GM23338 (cell line): Measurements from ENCODE around the gene LHX8.

ENCODE experiments used
- CREB1 ChIP-seq: fragments of 250-450 bp; sonication (Bioruptor Pico); IDR thresholded peaks from 2 replicates; pipeline ENCODE4 v1.5.0; 2020; ENCODE audit warnings: low read depth, mild to moderate bottlenecking, moderate library complexity
- EZH2 ChIP-seq: fragments of 200-600 bp; sonication (generic); IDR thresholded peaks from one replicate; pipeline ENCODE4 v1.8.0; 2017; ENCODE audit warnings: antibody characterized with exemption, mild to moderate bottlenecking, low read depth; ENCODE audit not compliant: unreplicated experiment
- EZH2phosphoT487 ChIP-seq: fragments of 200-600 bp; sonication (generic); IDR thresholded peaks from one replicate; pipeline ENCODE4 v1.8.1; 2018; ENCODE audit warnings: antibody characterized with exemption; ENCODE audit not compliant: unreplicated experiment
- JUNB ChIP-seq: IDR thresholded peaks from one replicate; pipeline ENCODE4 v1.6.1; 2016; ENCODE audit warnings: antibody characterized with exemption; ENCODE audit not compliant: unreplicated experiment
- NANOG ChIP-seq: IDR thresholded peaks from 2 replicates; pipeline ENCODE4 v1.6.1; 2016; ENCODE audit warnings: antibody characterized with exemption, borderline replicate concordance
- POLR2AphosphoS5 ChIP-seq: IDR thresholded peaks from 2 replicates; pipeline ENCODE4 v1.6.1; 2016; ENCODE audit warnings: antibody characterized with exemption, low read depth
- STAT1 ChIP-seq: IDR thresholded peaks from one replicate; pipeline ENCODE4 v1.6.1; 2016; ENCODE audit warnings: antibody characterized with exemption; ENCODE audit not compliant: unreplicated experiment
- ZNF114 ChIP-seq: fragments of 250-450 bp; sonication (Bioruptor Pico); IDR thresholded peaks from 2 replicates; pipeline ENCODE4 v1.5.0; 2020; ENCODE audit warnings: mild to moderate bottlenecking, moderate library complexity
- ZNF331 ChIP-seq: fragments of 250-450 bp; sonication (Bioruptor Pico); IDR thresholded peaks from 2 replicates; pipeline ENCODE4 v1.5.0; 2020; ENCODE audit warnings: low read depth, mild to moderate bottlenecking, moderate library complexity
- TF ChIP-seq, protein P1 (sequence below), 2 experiments: fragments of 200-600 bp in 1 of 2; sonication (generic) in 1 of 2; conservative IDR thresholded peaks; 2 replicates each; pipeline versions ENCODE4 v1.5.1 to v1.6.1; 2016 to 2017; ENCODE audit warnings: antibody characterized with exemption in 2 of 2, low read depth in 2 of 2, mild to moderate bottlenecking in 2 of 2, moderate library complexity in 1 of 2
- TF ChIP-seq, protein P2 (sequence below): IDR thresholded peaks from 2 replicates; pipeline ENCODE4 v1.6.1; 2016; ENCODE audit warnings: antibody characterized with exemption
- TF ChIP-seq, protein P3 (sequence below): IDR thresholded peaks from one replicate; pipeline ENCODE4 v1.6.1; 2018; ENCODE audit warnings: antibody characterized with exemption; ENCODE audit not compliant: unreplicated experiment
- TF ChIP-seq, protein P4 (sequence below): fragments of 250-450 bp; sonication (Bioruptor Pico); IDR thresholded peaks from 2 replicates; pipeline ENCODE4 v1.5.0; 2020; ENCODE audit warnings: mild to moderate bottlenecking, moderate library complexity

DNA sequence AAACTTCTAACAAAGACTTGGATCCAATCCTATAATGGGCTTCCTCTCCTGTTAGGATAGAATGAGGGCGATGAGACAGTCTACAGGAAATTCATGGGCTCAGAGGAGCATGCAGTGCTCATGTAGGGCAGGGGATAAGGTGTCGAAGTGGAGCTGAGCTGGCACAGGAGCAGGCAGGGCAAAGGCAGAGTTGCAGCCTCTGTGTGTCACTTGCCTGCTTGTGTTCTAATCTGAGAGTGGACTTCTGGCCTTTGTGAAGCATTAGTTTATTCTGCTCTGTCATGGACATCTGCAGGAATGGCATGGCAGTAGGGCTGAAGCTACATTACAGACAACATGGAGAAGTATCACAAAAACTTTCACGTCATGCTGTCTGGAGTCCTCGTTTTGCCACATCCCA, 32.6 kb downstream of the LHX8 start:
- TF ChIP-seq, protein P1, sequence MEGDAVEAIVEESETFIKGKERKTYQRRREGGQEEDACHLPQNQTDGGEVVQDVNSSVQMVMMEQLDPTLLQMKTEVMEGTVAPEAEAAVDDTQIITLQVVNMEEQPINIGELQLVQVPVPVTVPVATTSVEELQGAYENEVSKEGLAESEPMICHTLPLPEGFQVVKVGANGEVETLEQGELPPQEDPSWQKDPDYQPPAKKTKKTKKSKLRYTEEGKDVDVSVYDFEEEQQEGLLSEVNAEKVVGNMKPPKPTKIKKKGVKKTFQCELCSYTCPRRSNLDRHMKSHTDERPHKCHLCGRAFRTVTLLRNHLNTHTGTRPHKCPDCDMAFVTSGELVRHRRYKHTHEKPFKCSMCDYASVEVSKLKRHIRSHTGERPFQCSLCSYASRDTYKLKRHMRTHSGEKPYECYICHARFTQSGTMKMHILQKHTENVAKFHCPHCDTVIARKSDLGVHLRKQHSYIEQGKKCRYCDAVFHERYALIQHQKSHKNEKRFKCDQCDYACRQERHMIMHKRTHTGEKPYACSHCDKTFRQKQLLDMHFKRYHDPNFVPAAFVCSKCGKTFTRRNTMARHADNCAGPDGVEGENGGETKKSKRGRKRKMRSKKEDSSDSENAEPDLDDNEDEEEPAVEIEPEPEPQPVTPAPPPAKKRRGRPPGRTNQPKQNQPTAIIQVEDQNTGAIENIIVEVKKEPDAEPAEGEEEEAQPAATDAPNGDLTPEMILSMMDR (conservative IDR thresholded peaks at IDR 0.05; ENCODE audit: low read depth in 2 of 2): no peak
- TF ChIP-seq POLR2AphosphoS5: no peak
- no peak for TF ChIP-seq EZH2
- no peak for TF ChIP-seq CREB1 (CRISPR knock-in tag)
- TF ChIP-seq, protein P2, sequence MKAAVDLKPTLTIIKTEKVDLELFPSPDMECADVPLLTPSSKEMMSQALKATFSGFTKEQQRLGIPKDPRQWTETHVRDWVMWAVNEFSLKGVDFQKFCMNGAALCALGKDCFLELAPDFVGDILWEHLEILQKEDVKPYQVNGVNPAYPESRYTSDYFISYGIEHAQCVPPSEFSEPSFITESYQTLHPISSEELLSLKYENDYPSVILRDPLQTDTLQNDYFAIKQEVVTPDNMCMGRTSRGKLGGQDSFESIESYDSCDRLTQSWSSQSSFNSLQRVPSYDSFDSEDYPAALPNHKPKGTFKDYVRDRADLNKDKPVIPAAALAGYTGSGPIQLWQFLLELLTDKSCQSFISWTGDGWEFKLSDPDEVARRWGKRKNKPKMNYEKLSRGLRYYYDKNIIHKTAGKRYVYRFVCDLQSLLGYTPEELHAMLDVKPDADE: no peak
- no peak for TF ChIP-seq EZH2phosphoT487
- TF ChIP-seq, protein P3, sequence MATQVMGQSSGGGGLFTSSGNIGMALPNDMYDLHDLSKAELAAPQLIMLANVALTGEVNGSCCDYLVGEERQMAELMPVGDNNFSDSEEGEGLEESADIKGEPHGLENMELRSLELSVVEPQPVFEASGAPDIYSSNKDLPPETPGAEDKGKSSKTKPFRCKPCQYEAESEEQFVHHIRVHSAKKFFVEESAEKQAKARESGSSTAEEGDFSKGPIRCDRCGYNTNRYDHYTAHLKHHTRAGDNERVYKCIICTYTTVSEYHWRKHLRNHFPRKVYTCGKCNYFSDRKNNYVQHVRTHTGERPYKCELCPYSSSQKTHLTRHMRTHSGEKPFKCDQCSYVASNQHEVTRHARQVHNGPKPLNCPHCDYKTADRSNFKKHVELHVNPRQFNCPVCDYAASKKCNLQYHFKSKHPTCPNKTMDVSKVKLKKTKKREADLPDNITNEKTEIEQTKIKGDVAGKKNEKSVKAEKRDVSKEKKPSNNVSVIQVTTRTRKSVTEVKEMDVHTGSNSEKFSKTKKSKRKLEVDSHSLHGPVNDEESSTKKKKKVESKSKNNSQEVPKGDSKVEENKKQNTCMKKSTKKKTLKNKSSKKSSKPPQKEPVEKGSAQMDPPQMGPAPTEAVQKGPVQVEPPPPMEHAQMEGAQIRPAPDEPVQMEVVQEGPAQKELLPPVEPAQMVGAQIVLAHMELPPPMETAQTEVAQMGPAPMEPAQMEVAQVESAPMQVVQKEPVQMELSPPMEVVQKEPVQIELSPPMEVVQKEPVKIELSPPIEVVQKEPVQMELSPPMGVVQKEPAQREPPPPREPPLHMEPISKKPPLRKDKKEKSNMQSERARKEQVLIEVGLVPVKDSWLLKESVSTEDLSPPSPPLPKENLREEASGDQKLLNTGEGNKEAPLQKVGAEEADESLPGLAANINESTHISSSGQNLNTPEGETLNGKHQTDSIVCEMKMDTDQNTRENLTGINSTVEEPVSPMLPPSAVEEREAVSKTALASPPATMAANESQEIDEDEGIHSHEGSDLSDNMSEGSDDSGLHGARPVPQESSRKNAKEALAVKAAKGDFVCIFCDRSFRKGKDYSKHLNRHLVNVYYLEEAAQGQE: no peak
- TF ChIP-seq, protein P4, sequence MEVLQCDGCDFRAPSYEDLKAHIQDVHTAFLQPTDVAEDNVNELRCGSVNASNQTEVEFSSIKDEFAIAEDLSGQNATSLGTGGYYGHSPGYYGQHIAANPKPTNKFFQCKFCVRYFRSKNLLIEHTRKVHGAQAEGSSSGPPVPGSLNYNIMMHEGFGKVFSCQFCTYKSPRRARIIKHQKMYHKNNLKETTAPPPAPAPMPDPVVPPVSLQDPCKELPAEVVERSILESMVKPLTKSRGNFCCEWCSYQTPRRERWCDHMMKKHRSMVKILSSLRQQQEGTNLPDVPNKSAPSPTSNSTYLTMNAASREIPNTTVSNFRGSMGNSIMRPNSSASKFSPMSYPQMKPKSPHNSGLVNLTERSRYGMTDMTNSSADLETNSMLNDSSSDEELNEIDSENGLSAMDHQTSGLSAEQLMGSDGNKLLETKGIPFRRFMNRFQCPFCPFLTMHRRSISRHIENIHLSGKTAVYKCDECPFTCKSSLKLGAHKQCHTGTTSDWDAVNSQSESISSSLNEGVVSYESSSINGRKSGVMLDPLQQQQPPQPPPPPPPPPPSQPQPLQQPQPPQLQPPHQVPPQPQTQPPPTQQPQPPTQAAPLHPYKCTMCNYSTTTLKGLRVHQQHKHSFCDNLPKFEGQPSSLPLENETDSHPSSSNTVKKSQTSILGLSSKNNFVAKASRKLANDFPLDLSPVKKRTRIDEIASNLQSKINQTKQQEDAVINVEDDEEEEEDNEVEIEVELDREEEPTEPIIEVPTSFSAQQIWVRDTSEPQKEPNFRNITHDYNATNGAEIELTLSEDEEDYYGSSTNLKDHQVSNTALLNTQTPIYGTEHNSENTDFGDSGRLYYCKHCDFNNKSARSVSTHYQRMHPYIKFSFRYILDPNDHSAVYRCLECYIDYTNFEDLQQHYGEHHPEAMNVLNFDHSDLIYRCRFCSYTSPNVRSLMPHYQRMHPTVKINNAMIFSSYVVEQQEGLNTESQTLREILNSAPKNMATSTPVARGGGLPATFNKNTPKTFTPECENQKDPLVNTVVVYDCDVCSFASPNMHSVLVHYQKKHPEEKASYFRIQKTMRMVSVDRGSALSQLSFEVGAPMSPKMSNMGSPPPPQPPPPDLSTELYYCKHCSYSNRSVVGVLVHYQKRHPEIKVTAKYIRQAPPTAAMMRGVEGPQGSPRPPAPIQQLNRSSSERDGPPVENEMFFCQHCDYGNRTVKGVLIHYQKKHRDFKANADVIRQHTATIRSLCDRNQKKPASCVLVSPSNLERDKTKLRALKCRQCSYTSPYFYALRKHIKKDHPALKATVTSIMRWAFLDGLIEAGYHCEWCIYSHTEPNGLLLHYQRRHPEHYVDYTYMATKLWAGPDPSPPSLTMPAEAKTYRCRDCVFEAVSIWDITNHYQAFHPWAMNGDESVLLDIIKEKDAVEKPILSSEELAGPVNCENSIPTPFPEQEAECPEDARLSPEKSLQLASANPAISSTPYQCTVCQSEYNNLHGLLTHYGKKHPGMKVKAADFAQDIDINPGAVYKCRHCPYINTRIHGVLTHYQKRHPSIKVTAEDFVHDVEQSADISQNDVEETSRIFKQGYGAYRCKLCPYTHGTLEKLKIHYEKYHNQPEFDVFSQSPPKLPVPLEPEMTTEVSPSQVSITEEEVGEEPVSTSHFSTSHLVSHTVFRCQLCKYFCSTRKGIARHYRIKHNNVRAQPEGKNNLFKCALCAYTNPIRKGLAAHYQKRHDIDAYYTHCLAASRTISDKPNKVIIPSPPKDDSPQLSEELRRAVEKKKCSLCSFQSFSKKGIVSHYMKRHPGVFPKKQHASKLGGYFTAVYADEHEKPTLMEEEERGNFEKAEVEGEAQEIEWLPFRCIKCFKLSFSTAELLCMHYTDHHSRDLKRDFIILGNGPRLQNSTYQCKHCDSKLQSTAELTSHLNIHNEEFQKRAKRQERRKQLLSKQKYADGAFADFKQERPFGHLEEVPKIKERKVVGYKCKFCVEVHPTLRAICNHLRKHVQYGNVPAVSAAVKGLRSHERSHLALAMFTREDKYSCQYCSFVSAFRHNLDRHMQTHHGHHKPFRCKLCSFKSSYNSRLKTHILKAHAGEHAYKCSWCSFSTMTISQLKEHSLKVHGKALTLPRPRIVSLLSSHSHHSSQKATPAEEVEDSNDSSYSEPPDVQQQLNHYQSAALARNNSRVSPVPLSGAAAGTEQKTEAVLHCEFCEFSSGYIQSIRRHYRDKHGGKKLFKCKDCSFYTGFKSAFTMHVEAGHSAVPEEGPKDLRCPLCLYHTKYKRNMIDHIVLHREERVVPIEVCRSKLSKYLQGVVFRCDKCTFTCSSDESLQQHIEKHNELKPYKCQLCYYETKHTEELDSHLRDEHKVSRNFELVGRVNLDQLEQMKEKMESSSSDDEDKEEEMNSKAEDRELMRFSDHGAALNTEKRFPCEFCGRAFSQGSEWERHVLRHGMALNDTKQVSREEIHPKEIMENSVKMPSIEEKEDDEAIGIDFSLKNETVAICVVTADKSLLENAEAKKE (CRISPR knock-in tag): no peak
- TF ChIP-seq NANOG: no peak
- no peak for TF ChIP-seq JUNB
- no peak for TF ChIP-seq STAT1
- TF ChIP-seq ZNF114 (CRISPR knock-in tag): no peak
- no peak for TF ChIP-seq ZNF331 (CRISPR knock-in tag)
